ENCODE results near the gene KDM8.

DNA sequence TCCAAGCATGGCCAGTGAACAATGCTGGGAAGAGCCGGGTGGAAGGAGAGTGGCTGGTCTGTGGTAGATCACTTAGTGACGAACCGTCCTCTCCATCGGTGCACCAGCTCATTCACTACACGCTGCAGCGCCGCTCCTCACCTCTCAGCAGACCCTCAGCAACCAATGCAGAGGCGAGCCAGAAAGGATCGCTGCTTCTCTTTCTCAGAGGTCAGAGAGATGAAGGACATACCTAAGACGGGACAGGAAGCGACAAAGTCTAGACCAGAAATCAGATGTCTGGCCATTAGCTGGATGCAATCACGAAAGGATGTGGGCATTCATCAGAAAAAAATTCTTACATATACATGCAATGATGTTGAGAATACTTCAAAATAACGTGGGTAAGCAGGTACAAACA lies 38.3 kb downstream of the KDM8 start:
- no peak for TF ChIP-seq POLR2AphosphoS5 (IDR thresholded peaks at IDR 0.05)
- TF ChIP-seq, protein P1, sequence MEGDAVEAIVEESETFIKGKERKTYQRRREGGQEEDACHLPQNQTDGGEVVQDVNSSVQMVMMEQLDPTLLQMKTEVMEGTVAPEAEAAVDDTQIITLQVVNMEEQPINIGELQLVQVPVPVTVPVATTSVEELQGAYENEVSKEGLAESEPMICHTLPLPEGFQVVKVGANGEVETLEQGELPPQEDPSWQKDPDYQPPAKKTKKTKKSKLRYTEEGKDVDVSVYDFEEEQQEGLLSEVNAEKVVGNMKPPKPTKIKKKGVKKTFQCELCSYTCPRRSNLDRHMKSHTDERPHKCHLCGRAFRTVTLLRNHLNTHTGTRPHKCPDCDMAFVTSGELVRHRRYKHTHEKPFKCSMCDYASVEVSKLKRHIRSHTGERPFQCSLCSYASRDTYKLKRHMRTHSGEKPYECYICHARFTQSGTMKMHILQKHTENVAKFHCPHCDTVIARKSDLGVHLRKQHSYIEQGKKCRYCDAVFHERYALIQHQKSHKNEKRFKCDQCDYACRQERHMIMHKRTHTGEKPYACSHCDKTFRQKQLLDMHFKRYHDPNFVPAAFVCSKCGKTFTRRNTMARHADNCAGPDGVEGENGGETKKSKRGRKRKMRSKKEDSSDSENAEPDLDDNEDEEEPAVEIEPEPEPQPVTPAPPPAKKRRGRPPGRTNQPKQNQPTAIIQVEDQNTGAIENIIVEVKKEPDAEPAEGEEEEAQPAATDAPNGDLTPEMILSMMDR (IDR thresholded peaks at IDR 0.05): no peak

All from sigmoid colon (tissue), 4 donors.